Muscle layer of colon (tissue), 2 donors: Measurements from ENCODE around the gene ZNF185.

Source experiments
- H3K27ac ChIP-seq: one replicate; pipeline ENCODE4 v1.7.0; 2013; ENCODE audit warnings: low read depth, mild to moderate bottlenecking, low read length, moderate library complexity
- H3K27me3 ChIP-seq, 2 donors: one replicate each; pipeline ENCODE4 v1.7.0; 2013; ENCODE audit warnings: low read length in 2 of 2, mild to moderate bottlenecking in 2 of 2; ENCODE audit not compliant: insufficient read depth in 2 of 2, control insufficient read depth in 1 of 2
- H3K36me3 ChIP-seq: one replicate; pipeline ENCODE4 v1.7.0; 2013; ENCODE audit warnings: mild to moderate bottlenecking, low read length; ENCODE audit not compliant: insufficient read depth
- H3K4me1 ChIP-seq: one replicate; pipeline ENCODE4 v1.7.0; 2013; ENCODE audit warnings: mild to moderate bottlenecking, low read length; ENCODE audit not compliant: insufficient read depth
- H3K4me3 ChIP-seq, 2 donors: one replicate each; pipeline ENCODE4 v1.7.0; 2013; ENCODE audit warnings: low read length in 2 of 2, low read depth in 1 of 2, mild to moderate bottlenecking in 1 of 2, moderate library complexity in 1 of 2
- H3K9ac ChIP-seq: one replicate; pipeline ENCODE4 v1.7.0; 2013; ENCODE audit warnings: low read length
- H3K9me3 ChIP-seq: one replicate; pipeline ENCODE4 v1.7.0; 2013; ENCODE audit warnings: mild to moderate bottlenecking, low read length
- donor health status: abdominal sarcoma.
- donor health status: Adenocarcinoma of cecum.

ZNF185 gene

DNA sequence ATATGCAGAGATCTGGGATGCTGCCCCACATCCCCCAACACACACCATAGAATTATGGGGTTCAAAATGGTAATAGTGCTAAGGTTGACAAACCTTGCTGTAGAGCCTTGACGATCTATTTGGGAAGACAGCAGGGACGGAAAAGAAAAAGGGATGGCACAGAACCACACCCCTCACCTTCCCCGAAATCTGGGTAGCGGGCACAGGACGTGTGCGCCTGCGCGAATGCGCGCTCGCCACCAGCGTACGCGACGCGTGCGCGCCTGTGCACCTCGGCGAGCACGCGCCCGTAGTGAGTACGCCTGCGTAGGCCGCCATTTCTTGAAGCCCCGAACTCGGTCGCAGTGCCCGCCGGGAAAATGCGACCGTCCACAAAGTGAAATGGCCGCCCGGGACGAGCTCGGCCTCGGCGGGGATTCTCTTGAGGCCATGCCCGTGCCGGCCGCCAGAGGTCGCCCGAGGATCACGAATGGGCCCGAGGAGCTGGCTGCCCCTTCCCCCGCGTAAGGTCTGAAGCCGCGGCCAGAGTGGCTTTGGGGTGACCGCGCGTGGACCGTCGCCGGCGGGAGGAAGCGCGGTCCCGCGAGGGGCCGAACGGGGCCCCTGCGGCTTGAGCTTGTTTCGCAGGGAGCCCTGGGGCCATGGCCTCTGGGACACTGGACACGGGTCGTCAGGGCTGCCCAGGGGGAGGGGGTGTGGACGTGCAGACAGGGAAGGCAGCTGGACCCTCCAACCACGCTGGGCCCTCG is 43.6 kb downstream of the ZNF185 start:
- no peaks in the 10 kb centered on the region for H3K4me1 ChIP-seq
- peak overlapping the region; percentile 33 for H3K9ac ChIP-seq
- peaks cover 0 to 7% of the 10 kb centered on the region in 2 donors for H3K27me3 ChIP-seq
- H3K36me3 ChIP-seq, result no peaks in the 10 kb centered on the region
- peak overlapping the region; percentile 72 for H3K27ac ChIP-seq
- no peaks in the 10 kb centered on the region for H3K9me3 ChIP-seq
- peak overlapping the region; percentile 54 to 66 for H3K4me3 ChIP-seq

DNA sequence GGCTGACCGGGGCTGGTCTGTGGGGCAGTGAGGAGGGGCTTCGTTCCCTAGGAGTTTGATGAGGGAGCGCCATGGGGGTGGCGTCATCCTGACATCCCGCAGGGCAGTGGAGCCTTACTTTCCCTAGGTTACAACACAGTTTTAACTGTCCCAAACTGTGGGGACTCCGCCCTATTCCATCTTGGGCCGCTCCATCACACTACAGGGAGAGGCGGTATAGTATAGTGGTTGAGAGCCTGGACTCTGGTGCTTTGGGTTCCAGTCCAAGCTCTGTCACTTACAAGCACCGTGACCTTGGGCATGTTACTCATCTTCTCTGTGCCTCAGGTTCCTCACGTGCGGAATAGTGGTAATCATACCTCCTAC is 44.2 kb downstream of the ZNF185 start:
- H3K36me3 ChIP-seq, result no peaks in the 10 kb centered on the region
- peak overlapping the region; percentile 24 for H3K27ac ChIP-seq

DNA sequence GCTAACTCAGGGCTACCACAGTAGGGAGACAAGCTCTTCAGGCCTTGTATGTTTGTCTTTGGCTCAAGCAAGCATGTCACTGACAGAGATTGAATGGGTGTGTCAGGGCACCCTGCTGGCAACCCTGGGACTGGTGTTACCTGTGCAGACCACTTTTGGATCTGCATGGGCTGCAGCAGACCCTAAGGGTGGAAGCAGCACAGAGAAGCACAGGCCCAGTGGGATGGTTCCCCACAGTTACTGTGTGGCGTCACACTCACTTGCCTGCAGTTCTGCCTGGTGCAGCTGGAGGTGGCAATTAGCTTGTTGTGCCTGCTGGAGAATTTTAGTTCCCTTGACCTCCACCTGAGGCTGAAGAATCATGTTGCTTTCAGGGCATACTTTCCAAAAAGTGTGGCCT is 46.0 kb downstream of the ZNF185 start:
- no peak overlapping the region for H3K4me3 ChIP-seq
- H3K27ac ChIP-seq, result no peak overlapping the region
- H3K9ac ChIP-seq, result no peak overlapping the region
- H3K36me3 ChIP-seq, result no peaks in the 10 kb centered on the region
- H3K9me3 ChIP-seq, result no peaks in the 10 kb centered on the region
- H3K4me1 ChIP-seq, result no peaks in the 10 kb centered on the region
- peaks cover 0 to 5% of the 10 kb centered on the region in 2 donors for H3K27me3 ChIP-seq

More for the DNA sequence above, 44.2 kb downstream of the ZNF185 start:
- Histone ChIP-seq H3K9ac (peak overlapping the region; percentile 33), H3K27me3 (peaks cover 0 to 5% of the 10 kb centered on the region in 2 donors), H3K4me3 (peak overlapping the region; percentile 45), H3K9me3 (no peaks in the 10 kb centered on the region), H3K4me1 (no peaks in the 10 kb centered on the region)

DNA sequence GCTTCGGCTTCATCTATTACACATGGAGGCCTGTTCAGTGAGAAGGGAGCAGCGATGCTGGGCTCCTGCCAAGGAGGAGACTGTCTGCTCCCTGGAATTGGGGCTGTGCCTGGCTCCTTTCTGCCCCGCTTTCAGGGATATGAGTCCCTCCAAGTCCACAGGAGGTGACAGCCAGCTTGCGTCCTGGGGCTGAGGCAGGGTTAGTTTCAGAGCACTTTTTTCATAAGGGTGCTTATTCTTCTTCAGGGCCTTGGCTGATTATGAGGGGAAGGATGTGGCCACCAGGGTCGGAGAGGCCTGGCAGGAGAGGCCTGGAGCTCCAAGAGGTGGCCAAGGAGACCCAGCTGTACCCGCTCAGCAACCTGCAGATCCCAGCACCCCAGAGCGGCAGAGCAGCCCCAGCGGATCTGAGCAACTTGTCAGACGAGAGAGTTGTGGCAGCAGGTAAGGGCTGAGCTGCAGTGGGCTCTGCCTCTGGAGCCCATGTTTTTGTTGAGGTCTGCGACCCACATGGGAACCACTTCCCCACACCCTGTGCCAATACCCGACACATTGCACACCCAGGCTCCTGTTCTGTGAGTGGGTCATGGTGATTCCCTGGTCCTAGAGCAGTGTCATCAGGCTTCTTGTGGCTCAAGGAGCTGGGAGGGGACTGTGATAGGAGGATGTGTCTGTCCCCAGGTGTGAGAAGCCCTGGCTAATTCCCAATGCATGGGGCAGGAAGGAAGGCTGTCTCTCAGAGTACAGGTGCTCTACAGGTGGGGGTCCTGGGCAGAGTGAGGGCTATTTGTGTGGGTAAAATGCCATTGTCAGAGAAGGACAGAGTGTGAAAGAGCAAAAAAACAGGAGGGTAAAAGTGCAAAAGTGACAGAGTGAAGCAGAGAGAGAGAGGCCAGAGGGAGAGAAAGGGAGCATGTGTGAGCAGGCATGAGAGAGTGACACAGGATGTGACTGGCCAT is 47.4 kb downstream of the ZNF185 start:
- Histone ChIP-seq H3K9ac (no peak overlapping the region), H3K4me3 (no peak overlapping the region), H3K36me3 (no peaks in the 10 kb centered on the region), H3K4me1 (no peaks in the 10 kb centered on the region), H3K27me3 (peaks cover 0 to 9% of the 10 kb centered on the region in 2 donors), H3K9me3 (no peaks in the 10 kb centered on the region), H3K27ac (no peak overlapping the region)

DNA sequence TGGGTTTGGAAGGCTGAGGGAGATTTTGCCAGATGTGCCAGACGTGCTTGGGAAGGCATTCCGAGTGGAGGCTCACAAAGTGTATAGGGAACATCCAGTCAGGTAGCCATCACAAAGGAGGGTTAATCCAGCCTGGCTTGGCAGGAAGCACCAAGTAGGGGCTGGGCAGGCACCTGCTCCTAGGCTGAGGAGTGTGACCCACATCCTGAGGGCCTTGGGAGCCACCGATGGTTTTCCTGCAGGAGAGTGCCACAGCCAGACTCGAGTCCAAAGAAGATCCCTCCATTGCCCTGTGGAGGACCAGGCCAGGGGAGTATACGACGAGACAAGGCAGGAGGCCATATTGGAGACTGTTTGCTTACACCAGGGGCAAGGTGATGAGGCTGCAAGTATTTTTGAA is 48.8 kb downstream of the ZNF185 start:
- no peak overlapping the region for H3K9ac ChIP-seq
- no peaks in the 10 kb centered on the region for H3K4me1 ChIP-seq
- no peak overlapping the region for H3K27ac ChIP-seq
- peaks cover 0 to 5% of the 10 kb centered on the region in 2 donors for H3K27me3 ChIP-seq
- no peaks in the 10 kb centered on the region for H3K36me3 ChIP-seq
- no peaks in the 10 kb centered on the region for H3K9me3 ChIP-seq
- H3K4me3 ChIP-seq, result no peak overlapping the region
